ENCODE results near the gene SGK1.
"Not testable (repeated sequence)": the region's sequence is repeated elsewhere in the genome, so short reads cannot be mapped to it uniquely, and the experiment has no call there.

The SGK1 gene

DNA sequence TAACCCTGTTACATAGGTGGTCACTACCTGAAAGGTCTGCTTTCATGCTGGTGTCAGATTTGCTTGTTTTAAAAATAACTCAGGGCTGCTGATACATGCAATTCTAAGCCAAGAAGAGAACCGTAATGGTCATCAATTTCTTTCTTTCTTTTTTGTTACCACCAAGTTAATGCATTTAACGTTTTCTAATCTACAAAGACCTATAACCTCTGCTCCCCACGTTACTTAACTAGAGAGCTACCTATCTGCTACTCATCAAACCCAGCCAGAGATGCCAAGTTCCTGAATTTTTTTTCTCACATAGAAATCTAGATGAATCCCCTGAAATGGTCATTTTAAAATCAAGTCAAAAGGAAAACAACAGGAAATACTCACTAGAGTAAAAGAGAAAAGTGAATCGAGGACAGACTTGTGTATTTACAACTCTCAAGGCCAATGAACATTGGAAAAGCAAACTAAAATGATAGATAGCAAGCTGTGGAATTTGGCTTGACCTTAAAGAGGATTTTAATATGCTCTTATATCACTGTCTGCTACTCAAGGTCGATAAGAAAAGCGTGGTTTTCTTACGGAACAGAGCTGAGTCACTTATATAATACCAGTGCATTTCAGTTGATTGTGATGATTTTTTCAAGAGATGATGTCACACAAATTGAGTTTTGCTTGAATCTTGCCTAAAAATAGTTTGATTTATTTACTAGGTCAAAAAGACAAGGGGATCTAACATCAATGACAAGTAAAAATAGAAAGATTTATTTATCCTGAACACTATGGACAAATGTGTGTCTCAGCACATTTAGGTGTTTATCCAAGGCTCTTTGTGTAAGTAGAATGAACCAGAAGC, 67.9 kb downstream of the SGK1 start:
- no peak for DNase-seq

DNA sequence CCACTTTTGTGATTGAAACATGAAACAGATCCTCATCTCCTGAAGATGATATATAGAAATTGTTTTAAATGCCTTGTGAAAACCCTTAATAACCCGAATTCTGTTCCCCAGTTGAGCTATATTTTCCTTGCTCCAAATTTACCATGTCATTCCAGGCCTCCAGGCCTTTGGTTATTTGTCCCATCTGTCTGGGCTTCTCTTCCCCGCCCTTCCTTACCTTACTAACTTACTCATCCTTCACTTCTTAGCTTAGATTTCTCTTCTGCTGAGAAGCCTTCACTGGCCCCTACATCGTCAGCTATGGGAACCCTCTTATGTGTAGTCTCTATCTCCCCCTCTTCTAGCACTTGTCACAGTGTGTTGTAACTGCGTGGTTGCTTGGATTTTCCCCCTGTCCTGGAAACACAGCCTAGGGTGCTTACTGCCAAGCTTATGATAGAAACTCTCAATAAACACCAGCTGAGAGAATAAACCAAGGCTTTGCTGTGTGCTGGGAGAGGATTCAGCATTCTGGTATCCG, 68.6 kb downstream of the SGK1 start:
- no peak for DNase-seq

- no peak for DNase-seq
Measured at GRCh38 chr6:134247844-134248580, 69.9 kb downstream of the SGK1 start.

- no peak for DNase-seq
Measured at GRCh38 chr6:134247231-134247833, 70.6 kb downstream of the SGK1 start.

DNA sequence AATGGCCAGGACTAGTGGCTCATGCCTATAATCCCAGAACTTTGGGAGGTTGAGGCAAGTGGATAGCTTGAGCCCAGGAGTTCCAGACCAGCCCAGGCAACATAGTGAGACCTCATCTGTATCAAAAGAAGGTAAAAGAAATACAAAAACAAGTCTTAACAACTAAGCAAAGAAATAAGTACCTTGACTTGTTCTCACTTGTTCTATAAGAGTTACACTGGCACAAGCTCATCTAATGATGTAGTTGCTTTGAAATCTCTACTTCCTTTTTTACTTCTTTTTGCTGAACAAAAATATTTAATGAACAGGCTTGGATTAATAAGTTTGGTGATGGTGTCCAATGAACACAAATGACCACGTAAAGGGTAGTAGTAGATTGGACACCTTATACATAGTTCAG, 72.2 kb downstream of the SGK1 start:
- no peak for DNase-seq

DNA sequence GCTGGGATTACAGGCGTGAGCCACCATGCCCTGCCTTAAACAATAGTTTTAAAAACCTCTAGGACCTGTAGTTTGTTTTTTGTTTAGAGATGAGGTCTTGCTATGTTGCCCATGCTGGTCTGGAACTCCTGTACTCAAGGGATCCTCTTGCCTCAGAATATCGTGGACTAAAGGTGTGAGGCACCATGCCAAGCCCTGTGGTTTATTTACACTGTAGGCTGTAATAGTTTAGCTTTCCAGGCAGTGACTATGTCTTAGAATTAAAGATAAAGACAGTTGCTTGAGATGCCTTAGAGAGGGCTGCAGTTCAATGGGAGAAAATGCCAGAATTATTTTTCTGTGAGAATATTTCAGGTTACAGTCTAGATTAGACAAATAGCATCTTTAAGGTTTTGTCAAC, 72.9 kb downstream of the SGK1 start:
- DNase-seq, result no peak

GRCh38 chr6:134240665-134241431, 77.1 kb downstream of the SGK1 start:
- DNase-seq, result no peak

- no peak for DNase-seq
Measured at GRCh38 chr6:134238960-134239795, 78.7 kb downstream of the SGK1 start.

- no peak for DNase-seq
Measured at GRCh38 chr6:134238006-134238405, 79.9 kb downstream of the SGK1 start.

GRCh38 chr6:134235937-134236751, 81.8 kb downstream of the SGK1 start:
- no peak for DNase-seq

- DNase-seq, result not testable (repeated sequence)
Measured at GRCh38 chr6:134235334-134235733, 82.6 kb downstream of the SGK1 start.

GRCh38 chr6:134233180-134233955, 84.5 kb downstream of the SGK1 start:
- DNase-seq, result no peak

- DNase-seq, result no peak
Measured at GRCh38 chr6:134230940-134231339, 87.0 kb downstream of the SGK1 start.

DNA sequence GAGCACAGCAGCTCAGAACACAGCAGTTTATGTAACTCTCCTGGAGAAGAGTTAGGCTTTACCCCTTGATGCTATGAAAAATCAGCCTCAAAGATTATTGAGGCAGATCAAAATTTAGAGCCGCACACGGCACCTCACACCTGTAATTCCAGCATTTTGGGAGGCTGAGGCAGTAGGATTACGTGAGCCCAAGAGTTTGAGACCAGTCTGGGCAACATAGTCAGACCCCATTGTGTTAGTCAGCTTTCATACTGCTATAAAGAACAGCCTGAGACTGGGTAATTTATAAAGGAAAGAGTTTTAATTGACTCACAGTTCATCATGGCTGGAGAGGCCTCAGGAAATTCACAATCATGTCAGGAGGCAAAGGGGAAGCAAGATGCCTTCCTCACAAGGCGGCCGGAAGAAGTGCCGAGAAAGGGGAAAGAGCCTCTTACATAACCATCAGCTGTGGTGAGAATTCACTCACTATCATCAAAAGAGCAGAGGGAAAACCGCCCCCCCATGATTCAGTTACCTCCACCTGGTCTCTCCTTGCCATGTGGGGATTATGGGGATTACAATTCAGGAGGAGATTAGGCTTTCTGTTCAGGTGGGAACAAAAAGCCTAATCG, 87.7 kb downstream of the SGK1 start:
- DNase-seq, result no peak

- DNase-seq, result no peak
Measured at GRCh38 chr6:134229520-134229919, 88.4 kb downstream of the SGK1 start.

GRCh38 chr6:134223796-134224420, 94.0 kb downstream of the SGK1 start:
- DNase-seq, result no peak

DNA sequence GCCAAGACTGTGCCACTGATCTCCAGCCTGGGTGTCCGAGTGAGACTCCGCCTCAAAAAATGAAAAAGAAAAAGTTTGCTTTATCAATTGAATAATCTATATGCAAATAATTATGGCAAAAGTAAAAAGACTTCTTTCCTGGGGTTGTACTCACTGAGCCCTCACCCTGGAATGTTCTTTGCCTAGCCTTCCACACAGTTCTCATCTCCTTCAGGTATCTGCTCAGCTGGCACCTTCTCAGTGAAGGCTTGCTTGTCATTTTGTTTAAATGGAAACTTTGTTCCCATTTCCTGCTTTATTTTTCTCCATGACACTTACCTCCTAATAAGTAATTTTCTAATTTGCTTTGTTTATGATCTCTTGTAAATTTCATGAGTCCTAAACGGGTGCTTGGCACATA, 96.7 kb downstream of the SGK1 start:
- DNase-seq, result no peak

- DNase-seq, result no peak
Measured at GRCh38 chr6:134217798-134218140, 100.1 kb downstream of the SGK1 start.

- no peak for DNase-seq
Measured at GRCh38 chr6:134217105-134217797, 100.7 kb downstream of the SGK1 start.
